Dedifferentiated amniotic fluid mesenchymal stem cell (primary cell): ENCODE measurements around the gene LTK.

Experiments used
- DNase-seq: peaks from one replicate; pipeline ENCODE4 v3.0.0-alpha.2; 2016; ENCODE audit errors: extremely low spot score

Gene LTK

GRCh38 chr15:41530363-41530956 is 16.8 kb upstream of the LTK start:
- no peak for DNase-seq

DNA sequence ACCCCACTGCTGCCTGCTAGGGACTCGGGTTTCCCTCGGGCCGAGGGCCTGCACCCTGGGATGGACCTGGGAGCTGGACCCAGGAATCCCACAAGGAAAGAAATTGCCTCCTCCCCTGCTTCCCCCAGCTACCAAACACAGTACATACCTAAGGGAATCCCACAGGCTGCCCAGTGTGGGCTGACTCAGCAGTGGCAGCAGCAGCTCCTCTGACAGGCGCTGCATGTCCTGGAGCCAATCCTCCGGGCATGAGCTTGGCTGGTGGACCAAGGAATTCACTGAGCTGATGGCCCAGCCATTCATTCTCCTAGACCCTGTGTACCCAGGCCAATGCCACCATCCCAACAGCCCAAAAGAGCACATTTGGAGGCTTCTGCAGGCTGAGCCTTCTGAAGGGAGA is 9.5 kb upstream of the LTK start:
- no peak for DNase-seq

GRCh38 chr15:41521614-41522013 is 8.0 kb upstream of the LTK start:
- DNase-seq = no peak

GRCh38 chr15:41520636-41521035 is 7.0 kb upstream of the LTK start:
- no peak for DNase-seq

DNA sequence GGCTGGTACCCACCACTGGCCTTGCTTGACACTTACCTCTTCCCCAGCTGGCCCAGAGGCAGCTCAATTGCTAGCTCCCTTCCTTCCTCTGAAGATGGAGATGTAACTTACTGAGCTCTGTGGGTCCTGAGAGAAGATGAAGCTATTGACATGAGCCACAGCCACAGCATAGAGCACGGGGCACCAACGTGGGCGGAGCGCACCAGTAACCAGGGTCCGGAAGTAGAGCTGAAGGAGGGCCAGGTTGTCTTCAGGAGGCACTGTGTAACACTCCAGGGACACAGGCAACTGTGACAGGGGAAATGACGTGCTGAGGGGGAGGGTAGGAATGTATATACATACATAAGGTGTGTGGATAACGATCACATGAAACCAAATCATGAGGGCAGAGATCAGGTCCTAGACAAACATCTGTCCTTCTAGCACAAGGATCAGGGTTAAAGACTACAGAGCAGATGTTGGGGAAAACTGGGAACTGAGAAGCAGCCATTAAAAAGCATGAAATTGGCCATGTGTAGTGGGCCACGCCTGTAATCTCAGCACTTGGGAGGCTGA is 4.3 kb upstream of the LTK start:
- no peak for DNase-seq

DNA sequence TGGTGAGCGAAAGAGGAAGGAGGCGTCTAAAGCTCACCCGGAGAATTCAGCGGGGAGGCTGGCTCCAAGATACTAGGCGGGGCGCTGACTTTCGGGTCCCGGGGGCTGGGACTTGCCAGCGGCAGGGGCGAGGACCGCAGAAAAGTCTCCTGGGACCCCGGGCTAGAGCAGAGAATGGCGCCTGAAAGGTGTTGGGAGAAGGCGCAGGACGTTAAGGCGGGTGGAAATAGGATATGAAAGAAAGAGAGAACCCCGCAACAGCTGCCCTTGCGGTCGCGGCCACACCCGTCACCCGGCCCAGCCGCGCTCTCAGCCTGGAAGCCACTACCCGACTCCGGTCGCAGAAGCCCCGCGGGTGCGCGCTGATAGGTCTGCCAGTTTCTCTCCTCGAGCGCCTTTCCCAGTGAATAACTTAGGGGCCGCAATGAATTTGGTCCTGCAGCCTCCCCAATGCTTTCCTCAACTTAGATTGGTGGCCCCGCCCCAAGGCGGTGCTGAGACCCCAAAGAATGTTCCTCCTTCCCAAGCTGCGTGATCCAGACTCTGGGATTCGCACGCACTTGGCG is 604 bp downstream of the LTK start:
- DNase-seq = no peak

- no peak for DNase-seq
Measured at GRCh38 chr15:41512512-41512939, 1.1 kb downstream of the LTK start.

DNA sequence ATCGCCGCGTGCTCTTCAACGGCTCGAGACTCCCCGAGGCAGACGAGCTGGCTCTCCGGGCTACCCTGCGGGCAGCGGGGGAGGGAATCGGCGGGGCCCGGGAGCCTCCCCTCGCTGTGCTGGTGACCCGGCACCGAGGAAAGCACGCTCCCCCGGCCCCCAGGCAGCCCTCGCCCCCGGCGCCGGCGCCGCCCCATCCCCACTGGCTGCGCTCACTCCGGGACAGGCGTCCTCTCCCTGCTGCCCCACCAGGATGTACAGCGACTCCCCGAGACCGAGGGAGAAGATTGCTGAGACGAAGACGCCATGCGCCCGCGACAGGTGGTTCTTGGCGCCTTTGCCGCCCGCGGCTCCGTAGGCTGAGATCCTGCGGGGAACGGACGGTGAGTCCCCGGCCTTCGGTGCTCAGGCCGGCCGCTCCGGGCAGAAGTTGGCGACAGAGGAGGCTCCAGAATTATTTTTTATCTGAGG is 1.7 kb downstream of the LTK start:
- no peak for DNase-seq

GRCh38 chr15:41511331-41511898 is 2.2 kb downstream of the LTK start:
- DNase-seq = no peak

GRCh38 chr15:41510728-41511127 is 2.9 kb downstream of the LTK start:
- no peak for DNase-seq

DNA sequence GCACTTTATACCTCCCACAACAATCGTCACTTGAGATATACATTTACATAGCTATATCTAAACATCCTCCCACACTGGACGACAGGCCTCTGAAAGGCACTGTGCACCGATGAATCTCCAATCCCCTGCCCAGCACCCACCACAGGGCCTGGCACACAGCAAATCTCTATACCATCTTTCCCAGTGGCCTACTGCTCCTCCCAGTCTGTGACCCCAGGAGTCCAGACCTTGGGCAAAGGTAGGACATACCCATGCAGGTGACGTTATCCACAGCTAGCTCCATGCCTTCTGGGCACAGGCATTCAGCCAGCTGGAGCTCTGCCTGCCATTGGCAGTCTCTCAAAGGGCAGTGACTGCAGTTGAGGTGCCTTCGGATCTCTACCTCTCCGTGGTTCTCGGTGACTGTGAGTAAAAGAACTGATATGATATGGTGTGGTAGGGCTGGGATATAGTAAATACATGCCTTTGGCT is 5.8 kb downstream of the LTK start:
- no peak for DNase-seq

GRCh38 chr15:41506796-41507341 is 6.8 kb downstream of the LTK start:
- no peak for DNase-seq

GRCh38 chr15:41505776-41506175 is 7.9 kb downstream of the LTK start:
- DNase-seq = no peak

DNA sequence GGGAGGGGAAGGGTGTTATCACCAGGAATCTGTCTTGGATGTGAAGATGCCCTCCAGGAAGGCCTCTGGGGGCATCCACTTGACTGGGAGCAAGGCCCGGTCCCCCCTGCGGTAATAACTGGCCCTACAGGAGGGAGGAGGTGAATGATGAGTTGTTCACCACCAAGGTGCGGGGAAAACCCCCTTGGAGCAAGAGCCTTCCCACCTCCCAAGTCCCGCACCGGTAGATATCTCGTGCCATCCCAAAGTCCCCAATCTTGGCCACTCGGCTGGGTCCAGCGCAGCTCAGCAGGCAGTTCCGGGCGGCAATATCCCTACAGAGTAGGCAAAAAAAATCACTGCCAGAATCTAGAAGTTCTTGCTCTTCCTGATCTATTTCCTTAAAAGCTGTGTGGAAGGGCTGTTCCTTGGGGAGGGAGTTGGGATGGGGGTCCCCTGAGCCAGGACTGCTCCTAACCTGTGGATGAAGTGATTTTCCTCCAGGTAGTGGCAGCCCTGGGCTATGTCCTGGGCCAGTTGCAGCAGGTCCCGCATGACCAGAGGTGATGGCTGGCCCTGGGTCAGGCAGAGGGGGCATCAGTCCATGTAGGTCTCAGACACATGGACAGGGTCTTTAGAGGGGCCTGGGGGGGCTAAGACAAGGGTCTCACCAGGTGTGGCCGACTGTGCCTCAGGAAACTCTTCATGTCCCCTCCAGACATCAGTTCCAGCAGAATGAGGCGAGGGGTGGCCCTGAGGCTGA is 8.7 kb downstream of the LTK start:
- DNase-seq = no peak

GRCh38 chr15:41503669-41504010 is 10.0 kb downstream of the LTK start:
- no peak for DNase-seq

GRCh38 chr15:41502795-41503668 is 10.6 kb downstream of the LTK start:
- DNase-seq = no peak

- DNase-seq = no peak
Measured at GRCh38 chr15:41501931-41502794, 11.5 kb downstream of the LTK start.

DNA sequence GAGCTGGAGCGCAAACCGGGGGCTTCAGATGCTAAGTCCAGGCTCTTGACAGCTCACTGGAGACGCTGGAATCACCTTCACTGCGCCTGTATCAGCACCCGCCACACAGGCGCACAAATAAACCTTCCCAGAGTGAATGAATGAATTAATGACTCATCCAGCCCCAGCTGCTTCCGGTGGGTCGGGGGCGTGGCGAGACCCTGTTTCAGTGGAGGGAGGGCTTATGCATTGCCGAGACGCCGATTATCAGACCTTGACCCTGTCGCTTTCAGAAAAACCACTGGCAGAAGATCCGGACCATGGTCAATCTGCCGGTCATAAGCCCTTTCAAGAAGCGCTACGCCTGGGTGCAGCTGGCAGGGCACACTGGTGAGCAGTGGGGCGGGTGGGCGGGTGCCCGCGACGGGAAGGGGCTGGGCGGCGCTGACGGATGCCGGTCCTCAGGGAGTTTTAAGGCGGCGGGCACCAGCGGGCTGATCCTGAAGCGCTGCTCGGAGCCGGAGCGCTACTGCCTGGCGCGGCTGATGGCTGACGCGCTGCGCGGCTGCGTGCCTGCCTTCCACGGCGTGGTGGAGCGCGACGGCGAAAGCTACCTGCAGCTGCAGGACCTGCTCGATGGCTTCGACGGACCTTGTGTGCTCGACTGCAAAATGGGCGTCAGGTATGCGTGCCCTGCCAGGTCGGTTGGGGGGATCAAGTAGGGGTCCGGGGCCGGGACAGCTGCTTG is 12.3 kb downstream of the LTK start:
- DNase-seq = no peak

- no peak for DNase-seq
Measured at GRCh38 chr15:41499109-41499851, 14.3 kb downstream of the LTK start.
